ACHN (cell line): ENCODE data around the gene OPRL1.

Source experiments
- DNase-seq: peaks from one replicate; pipeline ENCODE4 v3.0.0-alpha.2; 2015
- in situ Hi-C: cut with HindIII; loops from 2 replicates; pipeline ENCODE4 v1.10.0; 2017; ENCODE audit warnings: low sequenced_read_pairs, low pct_ligation_motif_present, low pct_unique_long_range_greater_than_20kb

The OPRL1 gene

GRCh38 chr20:64068386-64069208 is 11.3 kb upstream of the OPRL1 start:
- in situ Hi-C loops = no loop called here
- DNase-seq = no peak

GRCh38 chr20:64069209-64069613 is 10.7 kb upstream of the OPRL1 start:
- in situ Hi-C loops = no loop called here
- DNase-seq = no peak

DNA sequence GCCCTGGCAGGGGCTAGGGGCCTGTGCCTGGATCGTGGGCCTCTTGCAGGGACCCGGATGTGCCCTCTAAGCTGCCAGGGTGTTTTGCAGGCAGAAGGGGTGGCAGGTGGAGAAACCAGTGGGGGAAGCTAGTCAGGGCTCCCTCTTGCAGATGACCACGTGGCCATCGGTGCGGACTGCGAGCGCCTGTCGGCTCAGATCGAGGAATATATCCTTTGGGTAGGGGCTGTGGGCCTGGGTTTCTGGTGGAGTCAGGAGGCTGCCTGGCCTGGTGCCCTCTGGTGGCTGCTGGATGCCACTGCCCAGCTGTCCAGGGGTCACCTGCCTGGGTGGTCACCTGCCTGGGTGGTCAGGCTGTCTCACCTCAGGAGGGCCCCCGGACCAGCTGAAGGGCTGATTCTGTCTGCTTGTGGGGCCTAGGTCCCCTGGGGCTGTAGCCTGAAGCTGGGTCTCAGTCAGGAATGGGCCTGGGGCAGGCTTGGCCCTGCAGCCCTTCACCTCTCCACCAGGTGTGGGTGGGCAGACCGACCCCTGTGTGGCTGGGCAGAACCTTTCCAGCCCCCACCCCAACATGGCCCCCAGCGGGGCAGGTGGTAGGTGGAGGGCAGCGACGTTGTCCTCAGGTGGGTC is 10.2 kb upstream of the OPRL1 start:
- peak; percentile 33 for DNase-seq
- in situ Hi-C loops = no loop called here

- DNase-seq = no peak
- in situ Hi-C loops = no loop called here
These were observed 9.5 kb upstream of the OPRL1 start for GRCh38 chr20:64070244-64070993.

DNA sequence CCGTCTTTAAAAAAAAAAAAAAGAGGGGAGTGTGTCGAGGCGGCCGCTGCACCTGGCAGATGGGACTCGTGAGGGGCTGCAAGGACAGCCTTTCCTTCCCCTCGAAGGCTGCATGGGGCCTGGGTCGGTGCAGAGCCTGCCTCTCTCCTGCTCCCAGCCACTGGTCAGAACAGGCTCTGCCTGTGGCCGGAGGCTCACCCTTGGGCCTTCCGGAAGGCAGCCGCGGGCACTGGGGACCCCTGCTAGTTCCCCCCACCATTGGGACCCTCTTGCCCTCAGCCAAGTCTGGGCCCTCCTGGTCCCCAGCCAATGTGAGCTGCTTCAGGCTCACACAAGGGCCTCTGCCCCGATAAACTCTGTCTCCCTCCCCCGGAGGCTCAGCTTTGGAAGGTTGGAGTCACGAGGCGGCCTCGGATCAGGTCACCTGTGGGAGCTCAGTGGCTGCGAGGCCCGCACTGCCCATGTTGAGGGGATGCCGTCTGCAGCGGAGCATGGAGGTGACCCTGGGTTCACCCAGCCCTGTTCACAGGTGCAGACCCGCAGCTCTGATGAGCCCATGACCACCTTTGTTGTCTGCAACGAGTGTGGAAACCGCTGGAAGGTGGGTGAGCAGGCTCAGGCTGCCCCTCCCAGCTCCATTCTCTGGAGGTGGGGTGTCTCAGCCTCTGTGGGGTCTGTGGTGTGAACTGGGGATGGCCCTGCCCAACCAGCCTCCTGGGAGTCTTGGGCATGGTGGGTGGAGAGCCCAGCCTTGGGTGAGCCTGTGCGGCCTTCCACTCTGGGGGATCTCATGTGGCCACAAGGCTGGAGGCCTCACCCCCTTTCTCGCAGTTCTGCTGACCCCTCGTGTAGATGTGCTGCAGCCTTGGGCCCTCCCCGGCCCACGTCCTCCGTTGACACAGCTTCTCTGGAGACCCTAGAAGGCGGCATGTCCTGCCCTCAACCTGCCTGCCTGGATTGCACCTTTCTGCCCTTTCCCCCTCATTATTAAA is 8.2 kb upstream of the OPRL1 start:
- in situ Hi-C loops = no loop called here
- no peak for DNase-seq

DNA sequence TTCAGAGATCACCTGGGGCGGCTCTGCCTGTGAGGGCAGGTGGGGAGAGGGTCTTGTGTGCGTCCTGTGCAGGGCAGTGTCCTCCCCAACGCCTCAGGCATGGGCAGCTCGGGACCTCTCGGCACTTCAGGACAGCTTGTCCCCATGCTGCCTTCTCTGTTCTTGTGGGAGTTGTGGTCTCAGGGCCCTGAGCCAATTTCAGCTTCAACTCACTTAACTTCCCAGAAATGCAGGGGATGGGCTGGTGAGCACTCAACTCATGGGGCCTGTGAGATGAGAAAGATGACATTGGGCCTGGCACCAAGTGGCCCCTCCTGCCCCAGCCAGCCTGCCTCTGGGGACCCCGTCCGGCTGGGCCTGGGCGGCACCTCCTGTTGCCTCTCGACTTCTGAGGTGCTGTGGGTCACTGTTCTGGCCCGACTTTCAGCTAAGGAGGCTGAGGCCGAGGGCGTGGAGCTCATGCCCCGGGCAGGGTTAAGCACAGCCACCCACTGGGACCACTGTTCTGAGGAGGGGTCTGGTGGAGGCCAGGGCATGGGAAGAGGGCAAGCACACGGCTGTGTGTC is 7.3 kb upstream of the OPRL1 start:
- DNase-seq = no peak
- in situ Hi-C loops = no loop called here

DNA sequence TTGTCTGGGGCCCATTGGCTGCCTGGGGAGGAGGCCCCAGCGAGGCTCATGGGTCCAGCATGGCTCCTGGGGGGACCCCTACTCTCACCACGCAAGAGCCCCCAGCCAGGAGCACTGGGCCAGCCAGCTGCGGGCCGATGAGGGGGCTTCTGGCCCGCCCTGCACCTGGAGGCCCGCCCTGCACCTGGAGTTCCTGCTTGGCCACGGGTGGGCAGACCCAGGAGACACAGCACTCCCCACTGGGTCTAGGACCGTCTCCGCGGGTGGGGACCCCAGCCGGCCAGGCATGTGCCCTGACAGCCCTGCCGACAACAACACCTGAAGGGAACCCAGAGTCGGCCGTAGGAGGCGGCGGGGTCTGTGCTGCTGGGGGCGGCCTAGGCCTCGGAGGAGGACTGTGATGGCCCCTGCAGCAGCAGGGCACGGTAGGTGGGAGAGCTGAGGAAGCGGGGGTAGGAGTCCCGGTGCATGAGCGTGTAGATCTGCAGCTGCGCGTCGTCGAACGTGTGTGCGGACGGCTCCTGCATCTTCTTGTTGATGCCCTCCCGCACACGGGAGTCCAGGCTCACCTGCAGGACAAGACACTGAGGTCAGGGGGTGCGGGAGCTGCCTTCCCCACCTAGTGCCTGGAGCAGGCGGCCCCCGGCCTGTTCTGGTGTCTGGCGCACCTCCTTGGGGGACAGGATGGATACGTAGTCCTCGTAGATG is 6.3 kb upstream of the OPRL1 start:
- no peak for DNase-seq
- in situ Hi-C loops = no loop called here

GRCh38 chr20:64074184-64074789 is 5.6 kb upstream of the OPRL1 start:
- DNase-seq = no peak
- in situ Hi-C loops = no loop called here

DNA sequence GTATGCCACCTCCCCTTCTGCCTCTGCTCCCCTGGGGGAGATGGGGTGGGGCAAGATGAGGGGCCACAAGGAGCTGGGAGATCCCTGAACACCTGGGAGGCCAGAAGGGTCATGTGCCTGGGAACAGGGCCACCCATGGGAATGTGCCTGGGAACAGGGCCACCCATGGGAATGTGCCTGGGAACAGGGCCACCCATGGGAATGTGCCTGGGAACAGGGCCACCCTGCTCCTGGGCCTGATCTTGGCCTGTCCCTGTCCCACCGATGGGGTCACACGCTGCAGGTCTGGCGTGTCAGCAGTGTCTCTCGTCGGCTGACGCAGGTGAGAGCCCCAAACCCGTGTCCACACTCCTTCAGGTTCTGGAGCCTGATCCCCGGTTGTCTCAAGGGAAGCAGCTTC is 4.9 kb upstream of the OPRL1 start:
- DNase-seq = no peak
- in situ Hi-C loops = no loop called here

- DNase-seq = no peak
- in situ Hi-C loops = no loop called here
These were observed 4.3 kb upstream of the OPRL1 start for GRCh38 chr20:64075556-64075955.

- in situ Hi-C loops = no loop called here
These were observed 3.6 kb upstream of the OPRL1 start for GRCh38 chr20:64076061-64076997.

DNA sequence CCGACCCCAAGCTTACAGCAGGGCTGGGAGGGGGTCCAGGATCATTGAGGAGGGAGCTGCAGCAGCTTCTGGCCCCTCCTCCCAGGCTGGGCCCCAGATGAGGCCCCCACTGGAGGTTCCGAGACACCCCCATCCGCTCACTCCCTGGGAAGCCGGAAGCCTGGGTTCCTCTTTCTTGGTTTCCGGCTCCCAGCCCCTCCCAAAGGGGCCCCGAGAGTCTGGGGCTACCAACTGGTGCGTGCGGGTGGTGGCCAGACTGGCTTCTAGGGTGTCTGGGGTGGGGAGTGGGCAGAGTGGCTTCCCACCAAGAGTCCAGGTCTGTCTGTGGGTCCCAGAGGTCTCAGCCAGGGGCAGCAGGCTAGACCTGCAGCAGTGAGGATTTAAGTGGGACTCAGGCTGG is 2.8 kb upstream of the OPRL1 start:
- no peak for DNase-seq
- in situ Hi-C loops = no loop called here

More at GRCh38 chr20:64076061-64076997, 3.6 kb upstream of the OPRL1 start:
- DNase-seq = no peak

DNA sequence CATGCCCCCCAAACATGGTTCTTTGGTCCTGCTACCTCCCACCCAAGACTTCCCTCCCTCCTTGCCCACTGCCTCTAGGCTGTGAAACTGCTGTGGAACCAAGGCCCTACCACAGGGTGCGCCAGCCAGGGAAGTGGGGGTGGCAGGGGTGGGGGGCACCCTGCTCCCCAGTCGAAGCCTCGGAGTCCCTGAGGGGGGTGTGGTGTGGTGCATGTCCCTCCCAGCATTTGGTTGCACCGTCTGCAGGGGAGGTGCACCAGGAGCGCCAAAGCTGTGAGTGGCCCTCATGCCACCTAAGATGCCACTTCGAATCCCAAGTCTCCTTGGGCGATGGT is 2.4 kb upstream of the OPRL1 start:
- no peak for DNase-seq
- in situ Hi-C loops = no loop called here

DNA sequence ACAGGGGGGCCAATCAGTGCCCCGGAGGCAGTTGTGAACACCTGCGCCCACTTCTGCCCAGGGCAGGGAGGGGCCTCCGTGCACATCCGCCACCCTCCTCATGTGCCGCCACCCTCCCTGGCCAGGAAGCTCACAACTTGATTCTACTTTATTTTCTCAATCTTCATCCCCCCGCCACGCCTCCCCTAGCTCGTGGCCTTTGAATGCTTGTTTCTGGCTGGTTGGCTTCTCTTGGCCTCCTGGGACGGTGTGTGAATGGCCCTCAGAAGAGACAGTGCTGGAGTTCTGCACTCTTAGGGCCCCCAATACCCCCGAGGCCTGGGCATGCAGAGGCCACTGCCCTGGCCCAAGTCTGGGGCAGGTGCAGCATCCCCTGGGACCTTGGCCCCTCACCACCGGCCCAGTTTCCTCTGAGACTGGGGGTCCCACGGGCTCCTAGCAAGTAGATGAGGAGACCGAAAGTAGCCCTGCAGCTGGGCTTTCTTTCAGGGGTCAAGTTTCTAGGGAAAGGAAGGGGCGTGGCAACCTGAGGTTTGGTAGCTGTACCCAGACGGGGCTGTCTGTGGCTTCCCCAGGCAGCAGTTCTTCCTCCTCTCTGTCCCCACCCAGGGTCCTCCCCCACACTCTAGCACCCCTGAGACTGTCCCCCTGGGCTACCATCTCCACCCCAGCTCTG is 1.9 kb upstream of the OPRL1 start:
- no peak for DNase-seq
- in situ Hi-C loops = no loop called here

GRCh38 chr20:64078934-64079272 is 979 bp upstream of the OPRL1 start:
- in situ Hi-C loops = no loop called here
- no peak for DNase-seq
